ENCODE data around the gene BTBD9. TPM values are rescaled to one million over a fixed set of nuclear protein-coding genes. Genes with fewer than 3 reads are reported as not detected.

The BTBD9 gene
- total and polyA plus RNA-seq, 3 donors from 2014 or later: 11.4 to 32.8 (median 29.5) TPM

GRCh38 chr6:38578075-38578474 lies 61.7 kb downstream of the BTBD9 start:
- H3K4me1 ChIP-seq: no peaks in the 10 kb centered on the region
- no peaks in the 10 kb centered on the region for H3K9me3 ChIP-seq
- H3K27ac ChIP-seq: no peak overlapping the region
- TF ChIP-seq CTCF (IDR thresholded peaks at IDR 0.05) (no peak), POLR2A (IDR thresholded peaks at IDR 0.05) (no peak)
- WGBS, 2 donors: 70 to 75% methylated on average over 6 of the region's 6 CpGs
- no peak overlapping the region for H3K4me3 ChIP-seq
- no peak for DNase-seq
- no peaks in the 10 kb centered on the region for H3K36me3 ChIP-seq (ENCODE audit: low read depth, missing control alignments)
- no peaks in the 10 kb centered on the region for H3K27me3 ChIP-seq
- intact Hi-C loops (cut with DNase I; ENCODE audit: low total_unique reads): no loop called here

GRCh38 chr6:38577492-38577891 lies 62.2 kb downstream of the BTBD9 start:
- no peak for DNase-seq
- 81 to 90% methylated on average over 2 of the region's 2 CpGs for whole genome bisulfite sequencing, 2 donors
- Histone ChIP-seq H3K27ac (no peak overlapping the region), H3K9me3 (no peaks in the 10 kb centered on the region), H3K4me3 (no peak overlapping the region), H3K4me1 (no peaks in the 10 kb centered on the region), H3K36me3 (ENCODE audit: low read depth, missing control alignments) (no peaks in the 10 kb centered on the region), H3K27me3 (no peaks in the 10 kb centered on the region)
- no peak for TF ChIP-seq CTCF (IDR thresholded peaks at IDR 0.05)
- TF ChIP-seq POLR2A (IDR thresholded peaks at IDR 0.05): no peak
- intact Hi-C loops (cut with DNase I; ENCODE audit: low total_unique reads): no loop called here

GRCh38 chr6:38573801-38574395 lies 65.8 kb downstream of the BTBD9 start:
- H3K9me3 ChIP-seq: no peaks in the 10 kb centered on the region
- H3K4me3 ChIP-seq: no peak overlapping the region
- no peak overlapping the region for H3K27ac ChIP-seq
- intact Hi-C loops (cut with DNase I; ENCODE audit: low total_unique reads): no loop called here
- H3K27me3 ChIP-seq: no peaks in the 10 kb centered on the region
- 79 to 88% methylated on average over 6 of the region's 6 CpGs for WGBS, 2 donors
- no peak for DNase-seq
- TF ChIP-seq CTCF (IDR thresholded peaks at IDR 0.05) (no peak), POLR2A (IDR thresholded peaks at IDR 0.05) (no peak)
- no peaks in the 10 kb centered on the region for H3K4me1 ChIP-seq
- no peaks in the 10 kb centered on the region for H3K36me3 ChIP-seq (ENCODE audit: low read depth, missing control alignments)

GRCh38 chr6:38572186-38572813 lies 67.4 kb downstream of the BTBD9 start:
- no peak for DNase-seq
- WGBS, 2 donors: 73 to 81% methylated on average over 3 of the region's 3 CpGs

More at GRCh38 chr6:38572186-38572813, 67.4 kb downstream of the BTBD9 start:
- Histone ChIP-seq H3K27me3 (no peaks in the 10 kb centered on the region), H3K4me3 (no peak overlapping the region), H3K4me1 (no peaks in the 10 kb centered on the region), H3K9me3 (no peaks in the 10 kb centered on the region), H3K27ac (no peak overlapping the region), H3K36me3 (ENCODE audit: low read depth, missing control alignments) (no peaks in the 10 kb centered on the region)
- TF ChIP-seq CTCF (IDR thresholded peaks at IDR 0.05) (no peak), POLR2A (IDR thresholded peaks at IDR 0.05) (no peak)
- intact Hi-C loops (cut with DNase I; ENCODE audit: low total_unique reads): no loop called here
